MM.1S (cell line): ENCODE measurements around the gene RMDN3.

Experiments
- DNase-seq: peaks from one replicate; pipeline ENCODE4 v3.0.0-alpha.2; 2015
- H2AFZ ChIP-seq: fragments of 300-600 bp; sonication (generic); 2 replicates; pipeline ENCODE4 v1.6.0; 2016; ENCODE audit warnings: antibody characterized with exemption, low read length
- H3F3A ChIP-seq: fragments of 300-600 bp; sonication (generic); 2 replicates; pipeline ENCODE4 v1.6.1; 2016; ENCODE audit warnings: mild to moderate bottlenecking, antibody characterized with exemption, low read length, moderate library complexity, mixed read lengths; ENCODE audit not compliant: insufficient read depth
- H3K27ac ChIP-seq: fragments of 300-600 bp; sonication (generic); 2 replicates; pipeline ENCODE4 v1.5.1; 2016; ENCODE audit warnings: mild to moderate bottlenecking, low read length
- H3K27me3 ChIP-seq: fragments of 300-600 bp; sonication (generic); replicated peaks from 2 replicates; pipeline ENCODE4 v1.6.0; 2016; ENCODE audit warnings: low read length; ENCODE audit not compliant: insufficient read depth
- H3K36me3 ChIP-seq: fragments of 300-600 bp; sonication (generic); replicated peaks from 2 replicates; pipeline ENCODE4 v1.6.1; 2016; ENCODE audit warnings: mild to moderate bottlenecking, low read length, mixed read lengths; ENCODE audit not compliant: insufficient read depth
- H3K4me1 ChIP-seq: fragments of 300-600 bp; sonication (generic); 2 replicates; pipeline ENCODE4 v1.6.1; 2016; ENCODE audit warnings: low read length, mixed read lengths
- H3K4me2 ChIP-seq: fragments of 300-600 bp; sonication (generic); 2 replicates; pipeline ENCODE4 v1.6.0; 2016; ENCODE audit warnings: low read depth, low read length
- H3K4me3 ChIP-seq: fragments of 300-600 bp; sonication (generic); 2 replicates; pipeline ENCODE4 v1.5.1; 2016; ENCODE audit warnings: low read length, mixed read lengths
- H3K79me2 ChIP-seq: fragments of 300-600 bp; sonication (generic); 2 replicates; pipeline ENCODE4 v1.6.1; 2016; ENCODE audit warnings: mixed run types, low read length, mixed read lengths
- H3K9ac ChIP-seq: fragments of 300-600 bp; sonication (generic); 2 replicates; pipeline ENCODE4 v1.6.1; 2016; ENCODE audit warnings: low read length, mixed read lengths
- H3K9me2 ChIP-seq: fragments of 300-600 bp; sonication (generic); replicated peaks from 2 replicates; pipeline ENCODE4 v1.6.1; 2016; ENCODE audit warnings: mild to moderate bottlenecking, low read length, mixed read lengths; ENCODE audit not compliant: insufficient read depth
- H3K9me3 ChIP-seq: fragments of 300-600 bp; sonication (generic); replicated peaks from 2 replicates; pipeline ENCODE4 v1.6.1; 2016; ENCODE audit warnings: mild to moderate bottlenecking, low read length, mixed read lengths; ENCODE audit not compliant: insufficient read depth
- H4K20me1 ChIP-seq: fragments of 300-600 bp; sonication (generic); 2 replicates; pipeline ENCODE4 v1.6.1; 2016; ENCODE audit warnings: mild to moderate bottlenecking, low read length, moderate library complexity, mixed read lengths; ENCODE audit not compliant: insufficient read depth
- EZH2 ChIP-seq: fragments of 300-600 bp; sonication (generic); optimal IDR thresholded peaks from 2 replicates; pipeline ENCODE3; 2017; ENCODE audit warnings: low read depth, mild to moderate bottlenecking, antibody characterized with exemption, low read length, mixed read lengths
- EZH2phosphoT487 ChIP-seq: fragments of 300-600 bp; sonication (generic); IDR thresholded peaks from 2 replicates; pipeline ENCODE4 v1.6.1; 2018; ENCODE audit warnings: antibody characterized with exemption, low read length
- TF ChIP-seq, protein P1 (sequence below): fragments of 300-600 bp; sonication (generic); IDR thresholded peaks from 2 replicates; pipeline ENCODE4 v1.5.1; 2016; ENCODE audit warnings: antibody characterized with exemption, low read length, mixed read lengths

The RMDN3 gene

GRCh38 chr15:40688932-40689799, 65.9 kb downstream of the RMDN3 start:
- no peaks in the 10 kb centered on the region for H3K9me3 ChIP-seq
- no peak overlapping the region for H3K4me2 ChIP-seq
- no peak for TF ChIP-seq EZH2phosphoT487
- TF ChIP-seq EZH2, result no peak
- TF ChIP-seq, protein P1, sequence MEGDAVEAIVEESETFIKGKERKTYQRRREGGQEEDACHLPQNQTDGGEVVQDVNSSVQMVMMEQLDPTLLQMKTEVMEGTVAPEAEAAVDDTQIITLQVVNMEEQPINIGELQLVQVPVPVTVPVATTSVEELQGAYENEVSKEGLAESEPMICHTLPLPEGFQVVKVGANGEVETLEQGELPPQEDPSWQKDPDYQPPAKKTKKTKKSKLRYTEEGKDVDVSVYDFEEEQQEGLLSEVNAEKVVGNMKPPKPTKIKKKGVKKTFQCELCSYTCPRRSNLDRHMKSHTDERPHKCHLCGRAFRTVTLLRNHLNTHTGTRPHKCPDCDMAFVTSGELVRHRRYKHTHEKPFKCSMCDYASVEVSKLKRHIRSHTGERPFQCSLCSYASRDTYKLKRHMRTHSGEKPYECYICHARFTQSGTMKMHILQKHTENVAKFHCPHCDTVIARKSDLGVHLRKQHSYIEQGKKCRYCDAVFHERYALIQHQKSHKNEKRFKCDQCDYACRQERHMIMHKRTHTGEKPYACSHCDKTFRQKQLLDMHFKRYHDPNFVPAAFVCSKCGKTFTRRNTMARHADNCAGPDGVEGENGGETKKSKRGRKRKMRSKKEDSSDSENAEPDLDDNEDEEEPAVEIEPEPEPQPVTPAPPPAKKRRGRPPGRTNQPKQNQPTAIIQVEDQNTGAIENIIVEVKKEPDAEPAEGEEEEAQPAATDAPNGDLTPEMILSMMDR, result no peak

More at GRCh38 chr15:40688932-40689799, 65.9 kb downstream of the RMDN3 start:
- Histone ChIP-seq H3K27ac (no peak overlapping the region), H3K36me3 (no peaks in the 10 kb centered on the region), H3K27me3 (no peaks in the 10 kb centered on the region), H4K20me1 (no peaks in the 10 kb centered on the region), H2AFZ (no peak overlapping the region), H3K79me2 (peaks cover 3% of the 10 kb centered on the region; the same call in 1 of the 2 replicates), H3K4me1 (no peaks in the 10 kb centered on the region), H3K4me3 (no peak overlapping the region), H3K9me2 (no peaks in the 10 kb centered on the region), H3K9ac (no peak overlapping the region), H3F3A (peaks cover 9% of the 10 kb centered on the region)
- DNase-seq, result no peak
